GM21786 (cell line): ENCODE data around the gene MGLL.

ENCODE experiments used
- ATAC-seq: cut with Tn5 transposase; IDR thresholded peaks from one replicate; pipeline ENCODE4 v1.9.1; 2021; ENCODE audit not compliant: unreplicated experiment

Gene MGLL

DNA sequence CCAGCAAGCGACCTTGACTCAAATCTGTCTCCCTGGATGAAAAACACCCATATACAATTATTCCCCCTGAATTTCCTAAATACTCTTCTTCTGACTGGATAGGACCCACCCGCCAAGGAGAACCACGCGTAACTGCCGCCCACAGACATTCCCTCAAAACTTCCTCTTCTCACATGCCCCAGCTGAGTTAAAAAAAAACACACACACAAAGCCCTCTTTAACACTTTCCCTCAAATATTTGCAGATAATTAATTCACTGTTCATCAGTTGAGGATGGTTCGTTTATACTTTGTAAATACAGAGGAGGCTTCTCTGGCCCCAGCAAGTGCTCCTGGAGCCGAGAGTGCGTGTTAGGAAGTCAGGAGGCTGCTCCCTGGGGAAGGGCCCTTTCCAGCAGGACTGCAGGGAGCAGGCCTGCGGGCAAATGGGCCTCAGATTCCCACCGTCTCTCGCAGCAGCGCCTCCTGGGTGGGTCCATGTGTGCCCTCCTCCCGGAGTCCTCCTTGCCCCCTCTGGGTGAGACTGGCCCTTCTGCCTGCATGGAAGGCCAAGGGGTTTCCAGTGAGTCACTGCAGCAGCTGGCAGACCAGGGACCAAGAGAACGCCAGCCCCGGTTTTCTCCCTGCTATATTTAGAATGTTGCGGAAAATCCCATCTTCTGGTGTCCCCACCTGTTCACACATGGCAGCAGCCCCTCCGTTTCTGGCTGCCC is 46.8 kb downstream of the MGLL start:
- no peak for ATAC-seq

DNA sequence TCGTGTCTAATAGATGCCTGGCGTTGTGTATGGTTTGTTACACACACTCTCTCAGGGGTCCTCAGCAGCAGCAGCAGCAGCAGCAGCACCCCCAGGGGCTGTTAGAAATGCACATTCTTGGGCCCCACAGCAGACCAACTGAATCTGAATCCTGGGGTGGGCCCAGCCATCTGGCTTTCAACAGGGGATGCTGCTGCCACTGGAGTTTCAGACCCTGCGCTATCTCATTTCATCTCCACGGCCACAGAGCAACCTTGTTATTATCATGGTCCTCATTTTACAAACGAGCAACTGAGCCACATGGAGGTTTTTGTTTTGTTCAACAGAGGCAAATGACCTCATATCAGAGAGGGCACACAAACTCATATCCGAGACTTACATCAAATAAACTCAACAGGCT is 47.7 kb downstream of the MGLL start:
- no peak for ATAC-seq

DNA sequence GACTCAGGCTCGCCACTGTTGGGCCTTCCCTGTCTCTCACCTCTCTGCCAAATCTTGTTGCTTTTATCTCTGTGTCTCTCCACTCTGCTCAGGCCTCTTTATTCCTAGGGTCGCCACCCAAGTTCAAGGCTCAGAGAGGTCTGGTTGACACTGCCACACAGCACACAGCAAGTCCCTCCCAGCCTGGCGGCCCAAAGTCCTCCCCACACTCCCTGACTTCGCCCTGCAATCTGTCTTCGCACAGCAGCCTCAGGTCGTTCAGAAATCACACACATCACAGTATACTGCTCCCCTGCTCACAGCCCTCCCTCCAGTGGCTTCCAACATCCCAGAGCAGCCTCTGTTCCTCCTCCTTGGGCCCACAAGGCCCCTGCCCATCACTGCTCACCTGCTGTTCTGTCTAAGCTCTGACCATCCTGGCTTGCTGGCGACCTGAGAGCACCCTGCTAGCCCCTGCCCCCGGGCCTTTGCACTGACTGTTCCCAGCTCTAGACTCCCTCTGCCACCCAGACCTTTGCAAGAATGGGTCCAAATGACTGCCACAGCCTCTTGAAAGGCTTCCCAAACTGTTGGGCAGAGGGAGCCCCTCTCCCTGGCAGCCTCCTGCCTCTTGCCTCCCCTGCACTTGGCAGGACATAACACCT is 48.4 kb downstream of the MGLL start:
- no peak for ATAC-seq

DNA sequence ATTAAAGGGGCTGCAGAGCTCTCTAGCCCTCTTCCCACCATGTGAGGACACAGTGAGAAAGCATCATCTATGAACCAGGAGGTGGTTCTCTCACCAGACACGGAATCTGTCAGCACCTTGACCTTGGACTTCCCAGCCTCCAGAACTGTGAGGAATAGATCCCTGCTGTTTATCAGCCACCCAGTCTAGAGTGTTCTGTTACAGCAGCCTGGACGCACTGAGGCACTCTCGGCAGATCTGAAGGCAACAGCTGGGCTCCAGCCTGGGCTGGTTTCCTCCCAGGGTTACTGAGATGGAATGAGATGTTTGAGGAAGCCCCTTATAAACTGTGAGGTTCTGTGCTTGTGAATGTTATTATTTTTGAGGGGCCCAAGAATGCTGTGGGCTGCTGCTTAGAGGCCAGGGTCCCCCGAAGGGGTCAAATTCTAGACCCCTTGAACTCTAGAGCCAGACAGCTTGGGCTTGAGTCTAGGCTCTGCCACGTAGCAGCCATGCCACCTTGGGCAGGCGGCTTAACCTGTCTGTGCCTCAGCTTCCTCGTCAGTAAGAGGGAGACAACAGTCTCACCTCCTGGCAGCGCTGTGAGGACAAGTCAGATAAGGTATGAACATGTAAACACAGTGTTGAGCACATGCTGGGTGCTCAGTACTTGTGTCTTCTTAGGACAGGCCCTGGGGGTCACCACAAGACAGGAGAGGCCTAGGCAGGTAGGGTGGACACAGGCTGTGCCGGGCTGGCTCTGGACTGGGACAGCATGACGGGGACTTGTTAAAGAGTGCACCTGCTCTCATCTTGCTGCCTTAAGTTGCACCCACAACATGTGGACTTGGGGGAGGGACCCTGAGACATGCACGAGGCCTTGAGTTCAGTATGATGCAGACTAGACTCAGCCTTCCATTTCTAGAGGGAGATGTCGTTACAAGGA is 49.2 kb downstream of the MGLL start:
- ATAC-seq: no peak

DNA sequence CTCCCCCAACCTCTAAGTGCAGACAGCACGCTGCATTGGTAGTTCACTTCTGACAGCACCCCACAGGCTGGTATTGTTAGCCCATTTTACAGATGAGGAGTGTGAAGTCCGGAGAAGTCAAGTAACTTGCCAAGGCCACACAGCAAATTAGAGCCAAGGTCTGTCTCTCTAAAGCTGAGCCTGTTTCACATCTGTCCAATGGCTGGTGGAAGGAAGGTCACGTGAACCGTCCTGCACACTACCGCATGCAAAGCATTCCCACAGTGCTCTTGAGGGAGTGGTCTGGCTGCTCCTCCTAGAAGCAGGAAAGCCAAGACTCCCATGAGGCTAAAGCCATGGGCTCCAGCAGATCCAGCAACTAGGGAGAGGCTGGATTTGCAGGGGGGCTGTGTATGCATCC is 50.0 kb downstream of the MGLL start:
- ATAC-seq: no peak

DNA sequence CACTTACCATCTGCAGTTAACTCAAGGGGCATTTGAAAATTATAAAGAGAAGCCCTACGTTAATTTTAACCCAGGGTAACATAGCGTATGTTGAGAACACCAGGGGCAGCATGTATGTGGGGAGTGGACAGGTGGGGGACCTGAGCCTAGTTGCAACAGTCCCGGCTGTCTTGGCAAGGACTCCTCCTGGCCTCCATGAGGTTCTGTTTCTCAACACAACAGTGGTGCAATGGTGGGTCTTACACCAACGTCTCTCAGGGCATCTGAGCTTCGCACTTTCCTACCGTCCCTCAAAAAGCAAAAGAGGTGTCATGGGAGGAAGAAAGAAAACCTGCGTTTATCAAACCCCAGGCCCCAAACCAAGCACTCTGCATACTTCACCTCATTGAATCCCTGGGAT is 50.6 kb downstream of the MGLL start:
- no peak for ATAC-seq

DNA sequence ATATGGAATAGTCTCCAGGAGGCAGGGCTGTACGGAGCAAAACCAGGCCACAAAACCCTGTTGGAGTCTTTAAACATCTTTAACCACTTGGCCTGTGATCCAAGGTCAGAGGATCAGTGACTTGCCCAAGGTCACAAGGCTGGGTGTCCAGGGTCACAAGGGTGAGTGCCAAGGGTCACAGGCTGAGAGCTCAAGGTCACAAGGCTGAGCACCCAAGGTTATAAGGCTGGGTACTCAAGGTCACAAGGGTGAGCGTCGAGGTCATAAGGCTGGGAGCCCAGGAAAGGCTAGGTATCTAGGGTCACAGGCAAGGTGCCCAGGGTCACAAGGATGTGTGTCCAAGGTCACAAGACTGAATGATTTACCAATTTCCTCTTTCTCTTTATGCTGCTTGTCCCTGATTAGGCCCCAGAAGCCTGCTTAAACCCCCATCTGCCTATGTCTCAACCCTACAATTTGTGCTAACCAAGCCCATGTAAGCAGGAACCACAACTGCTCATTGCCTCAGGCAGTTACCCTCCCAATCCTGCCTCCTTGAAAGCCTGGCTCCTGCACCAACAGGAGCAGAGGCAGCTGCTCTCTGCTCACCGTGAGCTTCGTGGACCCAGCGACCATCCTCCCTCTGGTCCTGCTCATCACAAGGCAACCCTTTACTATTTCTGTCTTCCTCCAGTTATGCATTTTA is 51.5 kb downstream of the MGLL start:
- ATAC-seq: no peak

DNA sequence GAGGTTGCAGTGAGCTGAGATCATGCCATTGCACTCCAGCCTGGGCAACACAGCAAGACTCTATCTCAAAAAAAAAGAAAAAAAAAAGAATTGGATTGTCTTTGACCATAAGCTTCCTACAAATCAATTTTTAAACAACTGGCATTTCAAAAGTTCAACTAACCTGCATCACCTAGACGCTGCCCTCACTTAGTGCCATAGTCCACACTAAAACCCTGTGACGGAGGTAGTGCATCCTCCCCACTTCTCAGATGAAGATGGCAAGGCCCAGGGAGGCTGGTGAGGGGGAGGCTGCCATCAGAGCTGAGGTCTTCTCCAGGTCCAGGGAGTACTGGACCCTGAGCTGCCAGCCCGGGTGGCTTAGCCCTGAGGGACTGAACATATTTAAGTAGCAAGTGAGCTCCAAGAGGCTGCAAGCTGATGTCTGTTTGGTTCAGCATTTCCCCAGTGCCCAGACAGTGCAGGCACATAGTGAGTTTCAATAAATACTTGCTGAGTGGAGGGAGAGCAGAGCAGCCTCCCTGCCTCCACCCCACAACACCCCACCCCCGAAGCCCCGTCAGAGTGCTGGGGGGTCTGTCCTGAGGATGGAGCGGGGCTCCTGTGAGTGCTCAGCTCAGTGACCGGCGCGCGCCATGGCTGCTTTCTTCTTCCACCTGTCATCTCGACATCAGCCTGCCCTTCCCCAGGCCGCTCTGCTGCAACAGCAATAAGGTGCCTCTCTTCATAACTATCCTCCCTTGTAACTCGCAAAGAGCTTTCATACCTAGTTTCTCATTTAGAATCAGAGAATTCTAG is 52.8 kb downstream of the MGLL start:
- ATAC-seq: no peak

DNA sequence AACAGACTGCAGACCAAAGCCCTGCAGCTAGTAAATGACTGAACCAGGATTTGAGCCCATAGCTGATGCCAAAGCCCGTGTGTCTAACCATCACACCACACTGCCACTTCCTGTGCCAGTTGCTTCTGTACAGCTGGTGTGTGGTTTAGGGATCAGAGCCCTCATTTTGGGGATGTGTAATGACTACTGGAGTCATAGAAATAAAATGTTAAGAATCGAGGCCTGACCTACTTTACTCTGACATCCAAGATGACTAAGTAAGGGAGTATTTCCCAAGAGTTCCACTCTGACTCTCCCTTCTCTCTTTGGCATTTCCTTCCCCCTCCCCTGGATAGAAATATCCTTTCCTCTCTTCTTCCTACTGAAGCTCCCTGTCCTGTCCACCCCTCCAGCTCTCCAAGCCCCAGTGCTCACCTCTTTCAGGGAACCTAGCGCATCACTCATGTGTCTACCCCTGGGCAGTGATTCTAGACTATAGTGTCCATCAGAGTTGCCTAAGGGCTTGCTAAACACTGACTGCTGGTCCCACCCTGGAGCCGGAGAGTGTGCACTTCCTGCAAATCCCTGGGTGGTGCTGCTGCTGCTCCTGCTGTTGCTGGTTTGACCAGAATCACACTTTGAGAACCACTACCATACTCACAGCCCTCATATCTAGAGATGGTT is 53.8 kb downstream of the MGLL start:
- no peak for ATAC-seq

DNA sequence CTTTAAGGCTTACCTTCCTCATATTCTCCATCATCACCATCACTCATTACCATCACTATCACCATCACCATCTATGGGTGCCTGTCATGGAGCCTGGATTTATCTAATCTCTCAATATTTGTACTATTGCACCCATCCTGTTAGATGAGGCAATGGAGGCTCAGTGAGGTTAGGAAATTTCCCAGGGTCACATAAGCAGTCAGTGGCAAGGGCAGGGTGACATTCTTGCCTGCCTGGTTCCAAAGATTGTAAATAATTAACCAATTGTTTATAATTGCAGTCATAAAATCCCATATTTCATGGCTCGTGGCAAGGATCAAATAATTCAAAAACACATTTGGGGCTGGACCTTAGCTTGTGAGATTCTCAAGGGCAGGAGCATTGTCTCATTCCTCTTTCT is 55.2 kb downstream of the MGLL start:
- no peak for ATAC-seq

DNA sequence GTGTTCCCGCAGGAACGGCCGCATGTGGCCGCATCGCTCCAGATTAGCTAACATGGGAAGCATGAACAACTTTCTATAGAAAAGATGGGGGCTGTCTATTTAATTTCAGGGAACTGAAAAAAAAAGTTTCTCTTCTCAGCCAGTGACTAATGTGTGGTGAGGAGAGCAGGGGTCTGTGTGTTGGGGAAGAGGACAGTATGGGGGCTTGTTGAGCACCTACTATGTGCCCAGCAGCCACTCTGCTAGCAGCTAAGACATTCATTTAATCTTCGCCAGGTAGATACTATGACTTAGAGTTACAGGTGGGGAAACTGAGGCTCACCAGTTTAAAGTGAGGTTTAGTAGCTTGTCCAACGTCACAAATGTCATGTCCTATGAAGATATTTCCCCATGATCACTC is 56.6 kb downstream of the MGLL start:
- ATAC-seq: no peak

DNA sequence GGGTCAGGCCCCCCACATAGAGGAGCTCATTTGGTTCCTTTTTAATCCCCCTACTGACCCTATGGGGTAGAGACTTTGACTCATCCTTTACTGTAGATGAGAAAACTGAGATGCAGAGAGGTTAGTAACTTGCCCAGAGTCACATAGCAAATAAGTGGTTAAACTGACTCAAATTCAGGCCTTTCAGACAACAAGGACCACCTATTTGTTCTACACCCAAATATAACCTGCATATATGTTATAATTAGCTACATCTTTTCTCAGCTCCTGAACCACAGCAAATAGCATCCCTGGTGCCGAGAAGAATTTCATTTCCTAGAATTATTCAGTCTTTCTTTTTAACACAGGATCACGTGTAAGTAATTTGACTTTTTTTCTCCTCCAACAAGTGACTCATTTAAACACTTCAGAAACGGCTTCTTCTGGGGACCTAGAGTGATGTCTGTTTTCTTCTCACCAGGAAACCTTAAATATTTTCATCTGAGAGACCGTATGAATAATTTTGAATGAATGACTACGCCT is 57.4 kb downstream of the MGLL start:
- ATAC-seq: peak; percentile 28

DNA sequence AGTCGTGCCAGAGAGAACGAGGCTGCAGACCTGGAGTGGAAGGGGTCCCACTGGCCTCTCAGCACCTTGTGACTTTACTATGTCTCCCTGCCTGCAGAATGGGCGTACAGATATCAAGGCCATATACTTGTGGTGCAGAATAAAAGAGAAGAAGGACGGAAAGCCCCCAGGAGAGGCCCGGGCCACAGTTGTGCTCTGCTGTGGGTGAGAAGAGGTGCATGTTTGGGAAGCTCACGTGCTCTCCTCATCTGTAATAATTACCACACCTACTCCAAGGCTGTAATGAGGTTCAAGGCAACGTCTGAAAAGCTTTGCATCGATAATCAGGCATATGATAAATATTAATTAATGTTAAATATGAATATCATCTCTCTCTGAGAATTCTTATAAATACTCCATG is 58.0 kb downstream of the MGLL start:
- no peak for ATAC-seq

DNA sequence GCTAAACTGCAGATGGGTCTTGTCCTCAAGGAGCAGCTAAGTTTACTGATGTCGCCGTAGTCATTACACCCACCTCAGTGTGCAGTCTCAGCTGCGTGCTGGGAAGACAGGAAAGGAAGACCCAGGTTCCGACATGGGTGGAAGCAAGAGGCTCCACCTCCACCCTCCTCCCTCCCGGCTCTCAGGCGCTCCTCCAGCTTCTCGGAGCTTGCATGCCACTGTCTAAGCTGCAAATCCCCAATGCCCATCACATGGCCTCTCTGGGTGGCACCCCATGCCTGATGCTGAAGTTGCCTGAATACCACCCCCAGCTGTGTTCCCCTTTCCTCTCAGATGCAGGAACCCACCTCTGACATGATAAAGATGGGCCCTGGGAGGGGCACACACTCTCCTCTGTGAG is 58.5 kb downstream of the MGLL start:
- no peak for ATAC-seq

DNA sequence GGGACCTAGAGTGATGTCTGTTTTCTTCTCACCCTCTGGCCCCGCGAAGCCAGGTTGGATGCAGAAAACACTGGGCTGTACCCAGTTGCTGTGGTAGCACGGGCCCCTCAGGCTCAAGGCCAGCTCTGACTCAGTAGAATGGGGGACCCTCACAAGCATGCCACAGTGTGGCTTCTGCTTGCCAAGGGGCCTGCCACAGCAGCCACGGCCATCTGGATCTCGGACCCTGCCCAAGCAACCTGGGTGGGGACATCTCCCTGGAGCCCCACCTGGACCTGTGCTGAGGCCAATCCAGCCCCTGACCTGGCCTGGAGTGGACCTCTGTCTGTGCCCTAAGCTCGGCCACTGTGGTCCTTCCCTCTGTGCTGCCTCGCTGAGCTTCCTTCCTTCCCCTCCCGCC is 59.0 kb downstream of the MGLL start:
- ATAC-seq: no peak

DNA sequence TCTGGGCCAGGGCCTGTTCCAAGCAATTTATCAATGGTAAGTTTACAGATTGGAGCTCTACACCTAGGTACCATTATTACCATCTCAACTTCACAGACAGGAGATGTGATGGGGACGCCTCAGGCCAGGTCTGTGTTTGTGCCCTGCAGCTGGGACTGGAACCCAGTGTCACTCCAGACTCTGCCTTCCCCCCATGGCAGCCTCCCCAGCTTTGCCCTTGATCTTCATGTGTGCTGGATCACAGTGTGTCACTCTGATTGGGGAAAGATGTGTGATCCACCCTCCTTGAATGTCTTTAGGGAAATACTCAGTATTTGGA is 59.6 kb downstream of the MGLL start:
- no peak for ATAC-seq

DNA sequence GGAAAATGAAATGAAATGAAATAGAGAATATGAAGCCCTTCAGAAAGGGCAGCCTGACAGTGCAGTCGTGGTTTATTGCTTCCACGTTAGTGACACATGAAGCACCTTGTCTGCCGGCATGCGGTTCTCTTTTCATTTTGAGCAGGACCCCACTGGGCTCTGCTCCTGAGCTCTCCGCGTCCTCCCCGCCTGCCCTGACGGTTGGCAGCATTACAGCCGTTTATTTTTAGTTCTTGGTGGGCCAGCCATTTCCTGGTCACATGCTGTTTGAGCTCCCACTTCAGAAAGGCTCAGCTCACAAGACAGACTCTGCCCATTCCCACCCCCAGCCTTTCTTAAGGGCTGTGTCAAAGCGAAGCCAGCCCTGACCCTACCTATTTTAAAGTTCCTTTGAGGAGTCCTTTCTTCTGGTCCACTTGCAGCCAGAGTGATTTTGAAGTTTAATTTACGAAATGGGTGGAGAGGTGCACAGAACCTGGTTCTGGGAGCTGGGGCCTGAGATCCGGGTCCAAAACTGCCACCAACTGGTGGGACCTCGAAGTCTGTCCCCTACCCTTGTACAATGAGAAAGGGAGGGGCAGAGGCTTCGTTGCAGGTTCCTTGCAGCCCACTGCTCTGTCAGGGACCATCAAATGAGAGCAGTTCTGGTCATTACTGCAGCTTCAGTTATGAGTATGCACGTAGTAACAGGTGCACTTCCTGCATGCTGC is 60.1 kb downstream of the MGLL start:
- ATAC-seq: peak; percentile 60

DNA sequence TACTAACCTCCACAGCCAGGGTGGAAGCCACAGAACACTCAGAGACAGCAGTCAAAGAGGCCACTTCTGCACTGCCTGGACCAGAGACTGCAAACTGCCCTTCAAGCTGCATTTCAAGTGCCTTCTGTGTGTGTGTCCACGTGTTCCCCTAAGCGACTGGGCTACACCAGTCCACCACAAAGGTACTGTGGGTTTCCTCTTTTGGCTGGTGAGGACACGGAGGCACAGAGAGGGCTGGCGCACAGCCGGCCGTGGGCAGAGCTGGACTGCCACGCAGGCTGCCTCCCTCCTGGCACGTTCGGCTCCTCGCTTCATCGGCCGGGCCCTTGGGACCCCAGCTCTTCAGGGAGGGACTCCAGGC is 60.9 kb downstream of the MGLL start:
- no peak for ATAC-seq

DNA sequence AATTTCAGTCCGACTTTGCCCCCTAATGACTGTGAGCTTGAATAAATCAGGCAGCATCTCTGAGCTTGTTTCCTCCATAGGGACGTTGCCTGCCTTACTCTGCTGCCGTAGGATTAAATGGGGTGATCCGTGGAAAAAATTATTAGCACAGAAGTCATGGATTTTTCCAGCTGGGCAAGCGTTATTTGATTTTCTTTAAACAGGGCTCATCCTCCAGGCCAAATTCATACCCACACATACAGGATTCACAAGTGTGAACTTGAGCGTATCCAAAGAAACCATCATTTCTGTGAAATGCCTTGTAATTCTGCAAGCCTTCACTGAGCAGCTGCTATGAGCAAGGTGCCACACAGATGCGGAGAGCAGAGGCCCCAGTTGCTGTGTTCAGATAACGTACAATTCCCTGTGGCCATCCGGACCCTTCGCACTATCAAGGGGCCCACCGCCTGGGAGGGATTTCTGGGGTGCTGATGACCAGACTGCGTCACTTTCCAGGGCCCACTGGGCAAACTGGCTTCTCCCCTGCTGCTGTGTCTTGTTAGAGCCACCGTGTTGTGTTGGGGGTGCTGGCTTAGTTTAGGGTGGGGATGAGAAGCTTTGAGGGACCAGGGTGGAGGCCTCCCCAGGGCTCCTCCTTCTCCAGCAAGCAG is 61.4 kb downstream of the MGLL start:
- no peak for ATAC-seq
